T-helper 1 cell treated with Interleukin-12 subunit alpha and Interleukin-12 subunit beta and Interleukin-4 antibody, amounts not matched to agents 30 μg/mL and 1 μg/mL, for 36 hours (primary cell): ENCODE data around the gene GALNS.

ENCODE experiments used
- H3K27ac Mint-ChIP-seq: one replicate; pipeline ENCODE4 v1.8.0; 2021; ENCODE audit warnings: mild to moderate bottlenecking, mixed read lengths
- H3K27me3 Mint-ChIP-seq: one replicate; pipeline ENCODE4 v1.8.0; 2021; ENCODE audit warnings: low read depth, mixed read lengths
- H3K36me3 Mint-ChIP-seq: one replicate; pipeline ENCODE4 v1.8.0; 2021; ENCODE audit warnings: low read depth, mixed read lengths
- H3K4me1 Mint-ChIP-seq: one replicate; pipeline ENCODE4 v1.8.0; 2021; ENCODE audit warnings: low read depth, mixed read lengths
- H3K4me3 Mint-ChIP-seq: one replicate; pipeline ENCODE4 v1.8.0; 2021; ENCODE audit warnings: mild to moderate bottlenecking, moderate library complexity, mixed read lengths
- H3K9me3 Mint-ChIP-seq: one replicate; pipeline ENCODE4 v1.8.0; 2021; ENCODE audit warnings: mixed read lengths

GALNS gene

DNA sequence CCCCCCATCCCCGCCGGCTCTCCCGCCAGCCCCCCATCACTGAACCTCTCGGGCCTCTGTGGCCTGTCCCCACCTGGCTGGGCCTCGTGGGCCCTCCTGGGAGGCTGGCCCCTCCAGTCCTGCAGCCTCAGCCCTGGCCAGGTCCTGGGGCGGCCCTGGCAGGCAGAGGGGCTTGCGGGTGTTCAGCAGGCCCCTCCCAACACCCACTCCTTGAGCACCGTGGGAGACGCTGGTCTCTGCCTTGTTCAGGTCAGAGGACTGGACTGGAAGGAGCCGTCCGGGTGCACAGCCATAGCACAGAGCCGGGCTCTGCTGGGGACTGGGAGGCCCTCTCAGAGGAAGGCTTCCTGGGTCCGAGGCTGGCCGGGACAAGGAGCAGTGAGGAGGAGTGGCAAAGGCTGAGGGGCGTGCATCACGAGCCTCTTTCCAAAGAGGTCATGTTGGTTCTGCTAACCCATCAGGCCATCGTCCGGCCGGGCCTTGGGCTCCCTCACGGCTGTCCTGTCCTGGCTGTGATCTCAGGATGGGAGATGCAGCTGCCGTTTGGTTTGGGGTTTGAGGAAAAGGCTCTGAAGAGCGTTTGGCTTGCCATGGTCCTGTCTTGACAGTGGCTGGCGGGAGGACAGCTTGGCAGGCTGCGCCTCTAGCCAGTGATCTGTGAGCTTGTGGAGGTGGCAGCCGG is 16.0 kb upstream of the GALNS start:
- Mint-ChIP-seq H3K27ac (no peak overlapping the region), H3K9me3 (no peaks in the 10 kb centered on the region), H3K36me3 (no peaks in the 10 kb centered on the region), H3K4me1 (peaks cover 2% of the 10 kb centered on the region), H3K4me3 (no peak overlapping the region), H3K27me3 (peaks cover 3% of the 10 kb centered on the region)

GRCh38 chr16:88871730-88872416 is 15.1 kb upstream of the GALNS start:
- Mint-ChIP-seq H3K36me3 (no peaks in the 10 kb centered on the region), H3K9me3 (no peaks in the 10 kb centered on the region), H3K27ac (no peak overlapping the region), H3K4me3 (no peak overlapping the region), H3K27me3 (peaks cover 3% of the 10 kb centered on the region), H3K4me1 (peaks cover 2% of the 10 kb centered on the region)

DNA sequence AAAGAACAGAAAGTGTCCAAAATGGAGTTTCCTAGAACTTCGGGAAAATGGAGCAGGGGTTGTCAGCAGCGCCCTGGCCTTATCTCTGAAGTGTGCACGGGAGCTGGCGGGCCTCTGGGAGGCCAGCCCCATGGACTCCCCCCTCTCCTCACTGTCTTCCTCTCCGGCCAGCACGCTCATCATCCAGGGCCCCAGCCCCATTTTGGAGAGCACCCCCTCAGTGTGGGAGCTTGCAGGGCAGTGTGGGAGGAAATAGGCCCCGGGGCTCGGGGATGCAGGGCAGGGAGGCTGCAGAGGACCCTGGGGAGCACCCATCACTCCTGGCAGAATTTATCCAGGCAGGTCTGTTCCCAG is 14.6 kb upstream of the GALNS start:
- H3K36me3 Mint-ChIP-seq, result no peaks in the 10 kb centered on the region
- H3K27ac Mint-ChIP-seq, result no peak overlapping the region
- H3K4me3 Mint-ChIP-seq, result no peak overlapping the region
- no peaks in the 10 kb centered on the region for H3K9me3 Mint-ChIP-seq
- H3K27me3 Mint-ChIP-seq, result peaks cover 3% of the 10 kb centered on the region
- H3K4me1 Mint-ChIP-seq, result peaks cover 2% of the 10 kb centered on the region

GRCh38 chr16:88870608-88871348 is 14.0 kb upstream of the GALNS start:
- H3K27ac Mint-ChIP-seq, result peak overlapping the region; percentile 36
- peaks cover 3% of the 10 kb centered on the region for H3K27me3 Mint-ChIP-seq
- no peak overlapping the region for H3K4me3 Mint-ChIP-seq
- no peaks in the 10 kb centered on the region for H3K9me3 Mint-ChIP-seq
- H3K36me3 Mint-ChIP-seq, result no peaks in the 10 kb centered on the region
- peaks cover 2% of the 10 kb centered on the region for H3K4me1 Mint-ChIP-seq

GRCh38 chr16:88869673-88869980 is 12.9 kb upstream of the GALNS start:
- peaks cover 3% of the 10 kb centered on the region for H3K27me3 Mint-ChIP-seq
- no peak overlapping the region for H3K27ac Mint-ChIP-seq
- H3K4me1 Mint-ChIP-seq, result peaks cover 2% of the 10 kb centered on the region
- H3K4me3 Mint-ChIP-seq, result no peak overlapping the region
- H3K36me3 Mint-ChIP-seq, result no peaks in the 10 kb centered on the region
- H3K9me3 Mint-ChIP-seq, result no peaks in the 10 kb centered on the region

DNA sequence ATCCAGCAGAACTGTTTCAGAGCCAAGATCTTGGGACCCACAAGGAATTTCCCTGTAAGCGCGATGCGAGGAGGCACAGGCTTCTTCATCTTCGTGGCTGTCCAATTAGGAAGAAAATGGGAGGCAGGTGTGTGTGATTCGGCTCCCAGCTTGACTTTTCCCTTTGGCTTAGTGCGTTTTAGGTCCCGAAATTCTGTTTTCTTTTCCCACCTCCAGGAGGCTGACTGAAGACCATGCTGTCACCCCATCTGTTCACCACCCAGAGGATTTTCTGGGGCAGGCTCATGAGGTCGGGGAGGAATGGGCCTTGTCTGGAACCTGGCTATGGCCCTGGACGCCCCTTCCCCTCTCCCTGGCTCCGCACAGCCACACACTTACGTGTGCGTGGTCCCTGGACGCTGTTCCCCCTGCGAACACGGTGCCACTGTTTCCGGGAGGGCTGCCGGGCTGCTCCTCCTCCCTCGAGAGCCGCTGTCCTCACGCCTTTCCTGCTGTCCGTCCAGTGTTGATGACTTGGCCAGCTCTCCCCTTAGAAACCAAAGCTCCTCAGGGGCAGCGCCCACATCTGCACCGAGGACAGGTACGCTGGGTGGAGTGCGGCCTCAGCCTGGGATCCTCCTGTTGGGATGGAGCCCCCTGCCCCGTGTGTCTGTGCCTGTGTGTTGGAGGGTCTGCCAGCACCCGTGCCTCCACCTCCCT is 12.4 kb upstream of the GALNS start:
- Mint-ChIP-seq H3K9me3 (no peaks in the 10 kb centered on the region), H3K27me3 (peaks cover 3% of the 10 kb centered on the region), H3K27ac (no peak overlapping the region), H3K36me3 (no peaks in the 10 kb centered on the region), H3K4me3 (no peak overlapping the region), H3K4me1 (peaks cover 2% of the 10 kb centered on the region)

- Mint-ChIP-seq H3K4me3 (no peak overlapping the region), H3K4me1 (peaks cover 2% of the 10 kb centered on the region), H3K27me3 (peaks cover 3% of the 10 kb centered on the region), H3K36me3 (no peaks in the 10 kb centered on the region), H3K9me3 (no peaks in the 10 kb centered on the region), H3K27ac (no peak overlapping the region)
Measured at GRCh38 chr16:88867581-88868246, 11.0 kb upstream of the GALNS start.

DNA sequence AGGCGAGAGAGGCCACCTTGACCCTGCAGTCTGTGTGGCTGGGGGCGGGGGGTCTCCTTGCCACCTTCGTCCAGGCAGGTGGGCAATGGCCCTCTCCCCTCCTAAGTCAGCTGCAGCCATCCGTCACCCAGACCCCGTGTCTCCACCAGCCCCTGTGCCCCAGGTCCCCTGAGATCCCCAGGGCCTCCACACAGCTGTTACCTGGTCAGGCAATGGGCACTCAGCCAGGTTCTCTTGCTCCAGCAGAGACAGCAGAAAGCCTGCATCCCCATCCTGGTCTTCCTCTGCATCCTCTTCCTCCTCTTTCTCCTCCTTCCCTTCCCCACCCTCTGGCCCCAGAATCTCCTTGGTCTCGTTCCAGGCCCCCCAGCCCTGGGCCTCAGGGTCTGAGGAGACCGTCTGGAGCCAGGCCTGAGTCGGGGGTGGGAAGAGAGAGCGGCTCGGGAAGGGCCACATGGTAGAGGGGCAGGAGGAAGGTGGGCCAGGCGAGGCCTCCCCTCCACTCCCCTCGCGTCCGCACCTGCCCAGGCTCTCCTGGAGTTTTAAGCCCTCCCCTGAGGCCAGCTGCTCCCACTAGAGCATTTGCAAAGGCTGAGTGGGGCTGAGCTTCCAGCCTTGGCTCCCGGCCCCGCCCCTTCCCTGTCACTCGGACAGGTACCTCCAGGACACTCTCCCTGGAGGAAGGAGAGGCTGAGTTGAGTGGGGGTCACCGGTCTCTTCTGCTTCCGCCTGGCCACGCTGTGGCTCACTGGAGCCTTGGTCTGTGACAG is 9.6 kb upstream of the GALNS start, which contains the start of gene PABPN1L:
TSS of gene PABPN1L (minus strand) at position 510 of the 770 bp plus-strand sequence. CDS start at position 456, 54 bp downstream.
- H3K4me1 Mint-ChIP-seq, result peaks cover 2% of the 10 kb centered on the region
- no peak within 1 kb of the TSS for H3K4me3 Mint-ChIP-seq
- no peak within 1 kb of the TSS for H3K27ac Mint-ChIP-seq
- H3K27me3 Mint-ChIP-seq, result peaks cover 3% of the 10 kb centered on the region
- no peaks in the 10 kb centered on the region for H3K9me3 Mint-ChIP-seq
- no peaks in the 10 kb centered on the region for H3K36me3 Mint-ChIP-seq

DNA sequence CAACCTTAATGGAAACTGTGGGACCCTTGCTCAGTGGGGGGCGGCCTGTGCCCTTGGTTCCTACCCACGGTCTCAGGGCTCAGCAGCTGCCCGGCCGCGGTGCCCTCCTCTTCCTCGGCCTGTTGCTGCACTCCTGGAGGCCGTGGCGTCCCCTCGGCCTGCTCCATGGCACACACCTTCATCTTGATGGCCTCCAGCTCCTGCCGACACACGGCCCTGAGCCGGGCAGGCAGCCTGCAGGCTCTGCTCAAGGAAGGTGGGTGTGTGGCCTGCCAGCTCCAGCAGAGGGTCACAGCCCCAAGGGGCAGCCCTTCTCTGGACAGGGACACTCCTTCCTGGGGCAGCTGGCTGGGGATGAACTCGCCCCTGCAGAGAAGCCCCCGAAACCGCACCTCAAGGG is 9.0 kb upstream of the GALNS start:
- Mint-ChIP-seq H3K27me3 (peaks cover 1% of the 10 kb centered on the region), H3K27ac (no peak overlapping the region), H3K4me3 (no peak overlapping the region), H3K9me3 (no peaks in the 10 kb centered on the region), H3K4me1 (no peaks in the 10 kb centered on the region), H3K36me3 (no peaks in the 10 kb centered on the region)

GRCh38 chr16:88865310-88865709 is 8.6 kb upstream of the GALNS start:
- Mint-ChIP-seq H3K36me3 (no peaks in the 10 kb centered on the region), H3K27me3 (no peaks in the 10 kb centered on the region), H3K27ac (no peak overlapping the region), H3K4me1 (no peaks in the 10 kb centered on the region), H3K4me3 (no peak overlapping the region), H3K9me3 (no peaks in the 10 kb centered on the region)

DNA sequence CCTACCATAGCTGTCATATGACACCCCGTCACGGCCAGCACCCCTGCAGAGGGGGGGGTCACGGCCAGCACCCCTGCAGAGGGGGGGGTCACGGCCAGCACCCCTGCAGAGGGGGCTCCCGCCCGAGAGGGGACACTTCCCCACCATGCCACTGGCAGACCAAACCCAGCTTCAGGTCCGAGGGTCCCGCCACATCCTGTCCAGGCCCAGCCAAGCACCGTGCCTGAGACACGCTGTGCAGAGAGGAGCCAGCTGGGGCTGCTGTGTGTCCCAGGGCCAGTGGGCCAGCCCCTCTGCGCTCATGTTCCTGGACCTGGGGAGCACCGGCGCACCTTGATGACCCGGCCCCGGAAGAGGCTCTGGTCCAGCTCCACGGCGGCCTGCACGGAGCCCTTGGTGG is 7.8 kb upstream of the GALNS start:
- Mint-ChIP-seq H3K9me3 (no peaks in the 10 kb centered on the region), H3K27me3 (no peaks in the 10 kb centered on the region), H3K27ac (no peak overlapping the region), H3K36me3 (no peaks in the 10 kb centered on the region), H3K4me3 (no peak overlapping the region), H3K4me1 (no peaks in the 10 kb centered on the region)

GRCh38 chr16:88864099-88864498 is 7.4 kb upstream of the GALNS start:
- Mint-ChIP-seq H3K9me3 (no peaks in the 10 kb centered on the region), H3K27me3 (no peaks in the 10 kb centered on the region), H3K36me3 (no peaks in the 10 kb centered on the region), H3K4me1 (no peaks in the 10 kb centered on the region), H3K4me3 (no peak overlapping the region), H3K27ac (no peak overlapping the region)

- H3K4me1 Mint-ChIP-seq, result peaks cover 2% of the 10 kb centered on the region
- H3K36me3 Mint-ChIP-seq, result no peaks in the 10 kb centered on the region
- H3K27ac Mint-ChIP-seq, result no peak overlapping the region
- H3K27me3 Mint-ChIP-seq, result no peaks in the 10 kb centered on the region
- no peaks in the 10 kb centered on the region for H3K9me3 Mint-ChIP-seq
- H3K4me3 Mint-ChIP-seq, result no peak overlapping the region
Measured at GRCh38 chr16:88863426-88863825, 6.7 kb upstream of the GALNS start.

- H3K9me3 Mint-ChIP-seq, result no peaks in the 10 kb centered on the region
- H3K36me3 Mint-ChIP-seq, result peaks cover under 1% of the 10 kb centered on the region
- H3K4me1 Mint-ChIP-seq, result peaks cover 7% of the 10 kb centered on the region
- no peaks in the 10 kb centered on the region for H3K27me3 Mint-ChIP-seq
- no peak overlapping the region for H3K27ac Mint-ChIP-seq
- no peak overlapping the region for H3K4me3 Mint-ChIP-seq
Measured at GRCh38 chr16:88862968-88863367, 6.2 kb upstream of the GALNS start.
